ENCODE data around the gene SEC14L3. TPM values are rescaled to one million over a fixed set of nuclear protein-coding genes. Genes with fewer than 3 reads are reported as not detected.

Gene SEC14L3
- total RNA-seq, 3 donors from 2014 or later = not detected

GRCh38 chr22:30497466-30498150 is 25.8 kb upstream of the SEC14L3 start:
- no peak overlapping the region for H3K4me3 Mint-ChIP-seq
- ATAC-seq = no peak
- no peaks in the 10 kb centered on the region for H3K36me3 Mint-ChIP-seq (ENCODE audit: insufficient read depth)
- no peak for DNase-seq
- H3K9me3 Mint-ChIP-seq = no peaks in the 10 kb centered on the region
- H3K27me3 Mint-ChIP-seq (ENCODE audit: low read depth) = peaks cover 15% of the 10 kb centered on the region
- H3K4me1 Mint-ChIP-seq (ENCODE audit: low read depth) = no peaks in the 10 kb centered on the region

- Mint-ChIP-seq H3K36me3 (ENCODE audit: insufficient read depth) (no peaks in the 10 kb centered on the region), H3K4me3 (no peak overlapping the region), H3K9me3 (no peaks in the 10 kb centered on the region), H3K4me1 (ENCODE audit: low read depth) (no peaks in the 10 kb centered on the region), H3K27me3 (ENCODE audit: low read depth) (peaks cover 15% of the 10 kb centered on the region)
- DNase-seq (no peak), ATAC-seq (no peak)
Measured at GRCh38 chr22:30495041-30495784, 23.4 kb upstream of the SEC14L3 start.

GRCh38 chr22:30492144-30492543 is 20.3 kb upstream of the SEC14L3 start:
- no peak for ATAC-seq
- H3K4me1 Mint-ChIP-seq (ENCODE audit: low read depth) = no peaks in the 10 kb centered on the region
- no peak for DNase-seq
- H3K27me3 Mint-ChIP-seq (ENCODE audit: low read depth) = peaks cover 15% of the 10 kb centered on the region
- H3K4me3 Mint-ChIP-seq = no peak overlapping the region
- H3K9me3 Mint-ChIP-seq = no peaks in the 10 kb centered on the region
- H3K36me3 Mint-ChIP-seq (ENCODE audit: insufficient read depth) = no peaks in the 10 kb centered on the region

- ATAC-seq (no peak), DNase-seq (no peak)
- H3K4me3 Mint-ChIP-seq = no peak overlapping the region
- H3K4me1 Mint-ChIP-seq (ENCODE audit: low read depth) = no peaks in the 10 kb centered on the region
- no peaks in the 10 kb centered on the region for H3K9me3 Mint-ChIP-seq
- peaks cover 15% of the 10 kb centered on the region for H3K27me3 Mint-ChIP-seq (ENCODE audit: low read depth)
- no peaks in the 10 kb centered on the region for H3K36me3 Mint-ChIP-seq (ENCODE audit: insufficient read depth)
Measured at GRCh38 chr22:30491381-30491780, 19.6 kb upstream of the SEC14L3 start.

GRCh38 chr22:30490399-30490798 is 18.6 kb upstream of the SEC14L3 start:
- Mint-ChIP-seq H3K9me3 (no peaks in the 10 kb centered on the region), H3K4me1 (ENCODE audit: low read depth) (no peaks in the 10 kb centered on the region), H3K36me3 (ENCODE audit: insufficient read depth) (no peaks in the 10 kb centered on the region), H3K27me3 (ENCODE audit: low read depth) (peaks cover 15% of the 10 kb centered on the region), H3K4me3 (no peak overlapping the region)
- ATAC-seq = no peak
- no peak for DNase-seq

GRCh38 chr22:30488121-30488520 is 16.3 kb upstream of the SEC14L3 start:
- Mint-ChIP-seq H3K36me3 (ENCODE audit: insufficient read depth) (no peaks in the 10 kb centered on the region), H3K4me1 (ENCODE audit: low read depth) (no peaks in the 10 kb centered on the region)
- no peak for ATAC-seq

GRCh38 chr22:30486661-30487115 is 14.9 kb upstream of the SEC14L3 start:
- Mint-ChIP-seq H3K36me3 (ENCODE audit: insufficient read depth) (no peaks in the 10 kb centered on the region), H3K27me3 (ENCODE audit: low read depth) (peaks cover 11% of the 10 kb centered on the region), H3K9me3 (no peaks in the 10 kb centered on the region), H3K4me1 (ENCODE audit: low read depth) (no peaks in the 10 kb centered on the region), H3K4me3 (no peak overlapping the region)
- ATAC-seq (no peak), DNase-seq (no peak)

More at GRCh38 chr22:30488121-30488520, 16.3 kb upstream of the SEC14L3 start:
- Mint-ChIP-seq H3K27me3 (ENCODE audit: low read depth) (peaks cover 11% of the 10 kb centered on the region), H3K9me3 (no peaks in the 10 kb centered on the region), H3K4me3 (no peak overlapping the region)
- DNase-seq = no peak

- Mint-ChIP-seq H3K27me3 (ENCODE audit: low read depth) (peaks cover 11% of the 10 kb centered on the region), H3K9me3 (no peaks in the 10 kb centered on the region), H3K4me3 (no peak overlapping the region), H3K36me3 (ENCODE audit: insufficient read depth) (no peaks in the 10 kb centered on the region), H3K4me1 (ENCODE audit: low read depth) (no peaks in the 10 kb centered on the region)
- DNase-seq = no peak
- no peak for ATAC-seq
Measured at GRCh38 chr22:30486118-30486517, 14.3 kb upstream of the SEC14L3 start.

GRCh38 chr22:30485362-30485988 is 13.7 kb upstream of the SEC14L3 start:
- DNase-seq = peak; percentile 74
- Mint-ChIP-seq H3K4me3 (no peak overlapping the region), H3K27me3 (ENCODE audit: low read depth) (peaks cover 6% of the 10 kb centered on the region), H3K9me3 (no peaks in the 10 kb centered on the region), H3K4me1 (ENCODE audit: low read depth) (no peaks in the 10 kb centered on the region), H3K36me3 (ENCODE audit: insufficient read depth) (no peaks in the 10 kb centered on the region)
- ATAC-seq = peak; percentile 99

- Mint-ChIP-seq H3K9me3 (no peaks in the 10 kb centered on the region), H3K27me3 (ENCODE audit: low read depth) (peaks cover 4% of the 10 kb centered on the region), H3K36me3 (ENCODE audit: insufficient read depth) (no peaks in the 10 kb centered on the region), H3K4me1 (ENCODE audit: low read depth) (no peaks in the 10 kb centered on the region), H3K4me3 (no peak overlapping the region)
- ATAC-seq (no peak), DNase-seq (no peak)
Measured at GRCh38 chr22:30483169-30483568, 11.4 kb upstream of the SEC14L3 start.

- H3K4me1 Mint-ChIP-seq (ENCODE audit: low read depth) = no peaks in the 10 kb centered on the region
- ATAC-seq (no peak), DNase-seq (no peak)
- H3K9me3 Mint-ChIP-seq = no peaks in the 10 kb centered on the region
- H3K27me3 Mint-ChIP-seq (ENCODE audit: low read depth) = peaks cover 11% of the 10 kb centered on the region
- no peak overlapping the region for H3K4me3 Mint-ChIP-seq
- no peaks in the 10 kb centered on the region for H3K36me3 Mint-ChIP-seq (ENCODE audit: insufficient read depth)
Measured at GRCh38 chr22:30481711-30482110, 9.9 kb upstream of the SEC14L3 start.

- ATAC-seq = no peak
- DNase-seq = no peak
- Mint-ChIP-seq H3K27me3 (ENCODE audit: low read depth) (peaks cover 15% of the 10 kb centered on the region), H3K36me3 (ENCODE audit: insufficient read depth) (no peaks in the 10 kb centered on the region), H3K9me3 (no peaks in the 10 kb centered on the region), H3K4me1 (ENCODE audit: low read depth) (peaks cover 1% of the 10 kb centered on the region), H3K4me3 (no peak overlapping the region)
Measured at GRCh38 chr22:30479981-30480380, 8.2 kb upstream of the SEC14L3 start.

- no peaks in the 10 kb centered on the region for H3K36me3 Mint-ChIP-seq (ENCODE audit: insufficient read depth)
- DNase-seq (no peak), ATAC-seq (peak in 1 of 2 donors; percentile 25)
- peaks cover 26% of the 10 kb centered on the region for H3K27me3 Mint-ChIP-seq (ENCODE audit: low read depth)
- peaks cover 15% of the 10 kb centered on the region for H3K4me1 Mint-ChIP-seq (ENCODE audit: low read depth)
- no peak overlapping the region for H3K4me3 Mint-ChIP-seq
- H3K9me3 Mint-ChIP-seq = no peaks in the 10 kb centered on the region
Measured at GRCh38 chr22:30474683-30475424, 3.0 kb upstream of the SEC14L3 start.

- Mint-ChIP-seq H3K27me3 (ENCODE audit: low read depth) (peaks cover 28% of the 10 kb centered on the region), H3K4me3 (no peak overlapping the region), H3K36me3 (ENCODE audit: insufficient read depth) (no peaks in the 10 kb centered on the region), H3K4me1 (ENCODE audit: low read depth) (peaks cover 15% of the 10 kb centered on the region), H3K9me3 (no peaks in the 10 kb centered on the region)
- no peak for DNase-seq
- ATAC-seq = no peak
Measured at GRCh38 chr22:30474121-30474520, 2.3 kb upstream of the SEC14L3 start.

All from activated T-cell treated with anti-CD3 and anti-CD28 coated beads, Interleukin-2, amount 50 U/mL, for 4 hours (primary cell).